HCT116 (cell line): ENCODE data around the gene AGAP1. TPM values are rescaled to one million over a fixed set of nuclear protein-coding genes. Genes with fewer than 3 reads are reported as not detected.

Experiments
- ATAC-seq: fragments of 200-7000 bp; cut with Tn5 transposase; 2 replicates; pipeline ENCODE4 v1.9.1; 2020; ENCODE audit warnings: mild to moderate bottlenecking, moderate library complexity
- BruUV-seq: library from RNA; stranded (reverse); fragments of 400-500 nt; replicated peaks from 2 replicates; lab custom pipeline; 2021; lab: Mats Ljungman, UMichigan
- CTCF ChIA-PET: fragments of 300-600 bp; sonication (Branson Sonifier 250); formaldehyde crosslinking; loops from one replicate; lab custom pipeline; 2021; ENCODE audit warnings: antibody characterized with exemption; lab: Charles Lee
- POLR2A ChIA-PET: fragments of 300-600, 350-600 bp; sonication (Branson Sonifier 250); formaldehyde crosslinking; loops from one replicate; lab custom pipeline; 2021; ENCODE audit warnings: antibody characterized with exemption; lab: Charles Lee
- RAD21 ChIA-PET, 2 experiments: fragments of 300-600 bp; sonication (Branson Sonifier 250); formaldehyde crosslinking; loops; one replicate each; lab custom pipeline; 2023; ENCODE audit warnings: low total read pairs in 2 of 2; ENCODE audit not compliant: uncharacterized antibody in 2 of 2, unreplicated experiment in 2 of 2, low non-redundant PET in 1 of 2; lab: Charles Lee
- DNase-seq: peaks from one replicate; pipeline ENCODE4 v3.0.0-alpha.2; 2010; ENCODE audit warnings: low read depth, low spot score
- H2AFZ ChIP-seq: fragments of 200-600 bp; shearing (Covaris generic), sonication (generic); 2 replicates; pipeline ENCODE4 v1.6.1; 2017; ENCODE audit warnings: low read depth, mixed run types, mixed read lengths, antibody characterized with exemption, low read length; ENCODE audit not compliant: poor library complexity, severe bottlenecking
- H3K27ac ChIP-seq: 2 replicates; pipeline ENCODE4 v1.5.1; 2012; ENCODE audit warnings: low read depth, low read length
- H3K27me3 ChIP-seq: fragments of 200-600 bp; sonication (generic); 2 replicates; pipeline ENCODE4 v1.6.1; 2016; ENCODE audit warnings: mixed run types, low read length, mixed read lengths; ENCODE audit not compliant: insufficient read depth
- H3K36me3 ChIP-seq, 2 experiments: fragments of 200-500 bp in 1 of 2; fragments of 200-600 bp in 1 of 2; sonication (Bioruptor generic) in 1 of 2; sonication (generic) in 1 of 2; 2 replicates each; pipeline versions ENCODE4 v1.5.1 to v1.6.1; 2014 to 2016; ENCODE audit warnings: low read length in 2 of 2, inconsistent platforms in 1 of 2, mixed read lengths in 1 of 2, mixed run types in 1 of 2; ENCODE audit not compliant: insufficient read depth in 2 of 2, control insufficient read depth in 1 of 2
- H3K4me1 ChIP-seq, 2 experiments: fragments of 200-600 bp in 1 of 2; sonication (generic) in 1 of 2; 2 replicates each; pipeline versions ENCODE4 v1.5.1 to v1.6.1; 2012 to 2017; ENCODE audit warnings: low read length in 2 of 2, inconsistent platforms in 1 of 2, mild to moderate bottlenecking in 1 of 2, mixed read lengths in 1 of 2, mixed run types in 1 of 2, moderate library complexity in 1 of 2; ENCODE audit not compliant: insufficient read depth in 2 of 2, control insufficient read depth in 1 of 2
- H3K4me2 ChIP-seq: fragments of 200-600 bp; sonication (generic); 2 replicates; pipeline ENCODE4 v1.6.1; 2017; ENCODE audit warnings: mixed run types, low read length, mixed read lengths
- H3K4me3 ChIP-seq, 2 experiments: fragments of 200-600 bp in 1 of 2; sonication (generic) in 1 of 2; replicated peaks in 1 of 2; 2 replicates each; pipeline ENCODE4 v1.5.1; 2011 to 2016; ENCODE audit warnings: low read length in 2 of 2, control low read depth in 1 of 2, low read depth in 1 of 2, mild to moderate bottlenecking in 1 of 2, mixed read lengths in 1 of 2, mixed run types in 1 of 2
- H3K79me2 ChIP-seq: fragments of 200-600 bp; sonication (generic); 2 replicates; pipeline ENCODE4 v1.6.1; 2017; ENCODE audit warnings: mild to moderate bottlenecking, mixed run types, low read length, moderate library complexity, mixed read lengths; ENCODE audit not compliant: insufficient read depth
- H3K9ac ChIP-seq: fragments of 200-600 bp; sonication (generic); 2 replicates; pipeline ENCODE4 v1.6.1; 2016; ENCODE audit warnings: low read length, mixed read lengths
- H3K9me2 ChIP-seq: fragments of 200-600 bp; sonication (generic), shearing (Covaris generic); 2 replicates; pipeline ENCODE4 v1.6.1; 2017; ENCODE audit warnings: mixed run types, mild to moderate bottlenecking, moderate library complexity; ENCODE audit not compliant: insufficient read depth
- H3K9me3 ChIP-seq, 2 experiments: fragments of 200-500 bp in 1 of 2; fragments of 200-600 bp in 1 of 2; sonication (Bioruptor generic) in 1 of 2; sonication (generic) in 1 of 2; 2 replicates each; pipeline ENCODE4 v1.6.1; 2014 to 2017; ENCODE audit warnings: low read length in 2 of 2, mixed read lengths in 2 of 2, inconsistent platforms in 1 of 2, low read depth in 1 of 2, mild to moderate bottlenecking in 1 of 2, mixed run types in 1 of 2, moderate library complexity in 1 of 2; ENCODE audit not compliant: control insufficient read depth in 1 of 2, insufficient read depth in 1 of 2
- H4K20me1 ChIP-seq: fragments of 200-600 bp; sonication (generic), shearing (Covaris generic); 2 replicates; pipeline ENCODE4 v1.6.1; 2017; ENCODE audit warnings: mixed run types, mild to moderate bottlenecking, moderate library complexity; ENCODE audit not compliant: insufficient read depth
- EGR1 ChIP-seq: IDR thresholded peaks from 2 replicates; pipeline ENCODE4 v1.6.1; 2012; ENCODE audit warnings: low read depth
- ELF1 ChIP-seq: IDR thresholded peaks from 2 replicates; pipeline ENCODE4 v1.6.1; 2012; ENCODE audit warnings: low read depth, borderline replicate concordance
- EZH2phosphoT487 ChIP-seq: fragments of 200-600 bp; IDR thresholded peaks from 2 replicates; pipeline ENCODE4 v1.6.1; 2018; ENCODE audit warnings: antibody characterized with exemption, borderline replicate concordance
- FOSL1 ChIP-seq: IDR thresholded peaks from 2 replicates; pipeline ENCODE4 v1.6.1; 2012; ENCODE audit warnings: low read depth
- MAX ChIP-seq: IDR thresholded peaks from 2 replicates; pipeline ENCODE4 v1.6.1; 2012
- RAD21 ChIP-seq: IDR thresholded peaks from 2 replicates; pipeline ENCODE4 v1.6.1; 2012; ENCODE audit warnings: low read depth, mild to moderate bottlenecking
- SP1 ChIP-seq: IDR thresholded peaks from 2 replicates; pipeline ENCODE4 v1.6.1; 2012; ENCODE audit warnings: low read depth
- SRF ChIP-seq: IDR thresholded peaks from 2 replicates; pipeline ENCODE4 v1.6.1; 2012; ENCODE audit warnings: low read depth
- TCF7L2 ChIP-seq: IDR thresholded peaks from 2 replicates; pipeline ENCODE4 v1.7.0; 2011; ENCODE audit warnings: borderline replicate concordance, inconsistent platforms; ENCODE audit not compliant: insufficient read depth, insufficient read length; ENCODE audit errors: extremely low read depth
- ZBTB33 ChIP-seq: IDR thresholded peaks from 2 replicates; pipeline ENCODE4 v1.6.1; 2011; ENCODE audit warnings: mild to moderate bottlenecking, low read length, moderate library complexity; ENCODE audit not compliant: insufficient replicate concordance; ENCODE audit errors: extremely low read depth
- ZFX ChIP-seq: fragments of 450-650 bp; IDR thresholded peaks from 2 replicates; pipeline ENCODE4 v1.6.1; 2017
- intact Hi-C: fragments of 100-400 bp; cut with micrococcal nuclease; formaldehyde crosslinking; loops from 2 replicates; pipeline ENCODE4 v1.10.0; 2022
- total RNA-seq: library from RNA; stranded (reverse); gene quantifications from one replicate; pipeline ENCODE4 v1.2.1, GENCODE V29; 2021; ENCODE audit not compliant: unreplicated experiment
- TF ChIP-seq, protein P1 (sequence below): IDR thresholded peaks from 2 replicates; pipeline ENCODE4 v1.6.1; 2012; ENCODE audit warnings: low read depth

AGAP1 gene
- total RNA-seq, 1 experiment from 2014 or later: 43.8 TPM

DNA sequence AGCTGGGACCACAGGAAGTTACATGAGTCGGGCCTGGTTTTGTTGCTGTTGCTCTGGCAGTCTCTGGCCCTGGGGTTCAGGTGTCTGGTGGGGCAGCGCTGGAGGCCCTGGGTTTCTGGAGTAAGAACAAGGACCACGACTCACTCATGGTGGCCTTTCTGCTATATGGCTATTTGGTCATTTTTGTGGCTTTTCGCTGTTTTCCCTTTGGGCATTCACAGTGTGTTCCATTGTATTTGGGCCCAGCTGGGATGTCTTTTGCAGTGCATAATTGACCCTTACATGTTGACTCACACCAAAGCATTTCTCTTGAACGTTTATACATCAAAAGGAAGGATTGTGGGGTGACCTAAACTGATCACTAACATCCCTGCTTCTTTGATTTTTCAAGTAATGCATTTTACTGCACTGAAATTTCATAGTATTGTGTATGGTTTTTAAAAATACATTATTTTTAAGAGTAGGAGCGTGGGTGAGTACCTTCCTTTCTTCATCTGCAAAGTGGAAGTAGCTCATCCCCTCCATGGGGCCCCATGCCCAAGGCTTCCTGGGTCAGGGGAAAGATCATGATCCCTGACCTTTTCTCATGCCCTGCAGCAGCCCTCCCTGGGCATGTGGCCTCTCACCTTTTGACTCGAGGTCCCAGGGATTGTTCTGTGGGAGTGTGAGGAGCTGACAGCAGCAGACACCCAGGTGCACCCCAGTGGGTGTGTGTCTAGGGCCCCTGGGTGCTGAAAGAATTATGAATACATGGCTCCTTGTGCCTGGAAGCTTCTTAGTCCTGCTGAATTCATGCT lies 225.5 kb downstream of the AGAP1 start:
- ChIA-PET RAD21 (no interaction called here), POLR2A (no interaction called here), CTCF (interaction anchor here (1.4 kb wide), 1 partner anchor 27 kb away, joined by 3 read pairs; no protein-coding TSS in a partner anchor)
- no TSS peak for BruUV-seq
- H3K27me3 ChIP-seq: no peaks in the 10 kb centered on the region
- H3K36me3 ChIP-seq: 0 out of 4 replicates have a peak, but pooled peaks cover 0 to 4% of the 10 kb centered on the region in 2 experiments
- intact Hi-C loops: no loop called here
- peaks cover 20% of the 10 kb centered on the region for H3K79me2 ChIP-seq
- no peak for TF ChIP-seq EZH2phosphoT487
- no peak for TF ChIP-seq EGR1
- TF ChIP-seq RAD21: no peak
- TF ChIP-seq, protein P1, sequence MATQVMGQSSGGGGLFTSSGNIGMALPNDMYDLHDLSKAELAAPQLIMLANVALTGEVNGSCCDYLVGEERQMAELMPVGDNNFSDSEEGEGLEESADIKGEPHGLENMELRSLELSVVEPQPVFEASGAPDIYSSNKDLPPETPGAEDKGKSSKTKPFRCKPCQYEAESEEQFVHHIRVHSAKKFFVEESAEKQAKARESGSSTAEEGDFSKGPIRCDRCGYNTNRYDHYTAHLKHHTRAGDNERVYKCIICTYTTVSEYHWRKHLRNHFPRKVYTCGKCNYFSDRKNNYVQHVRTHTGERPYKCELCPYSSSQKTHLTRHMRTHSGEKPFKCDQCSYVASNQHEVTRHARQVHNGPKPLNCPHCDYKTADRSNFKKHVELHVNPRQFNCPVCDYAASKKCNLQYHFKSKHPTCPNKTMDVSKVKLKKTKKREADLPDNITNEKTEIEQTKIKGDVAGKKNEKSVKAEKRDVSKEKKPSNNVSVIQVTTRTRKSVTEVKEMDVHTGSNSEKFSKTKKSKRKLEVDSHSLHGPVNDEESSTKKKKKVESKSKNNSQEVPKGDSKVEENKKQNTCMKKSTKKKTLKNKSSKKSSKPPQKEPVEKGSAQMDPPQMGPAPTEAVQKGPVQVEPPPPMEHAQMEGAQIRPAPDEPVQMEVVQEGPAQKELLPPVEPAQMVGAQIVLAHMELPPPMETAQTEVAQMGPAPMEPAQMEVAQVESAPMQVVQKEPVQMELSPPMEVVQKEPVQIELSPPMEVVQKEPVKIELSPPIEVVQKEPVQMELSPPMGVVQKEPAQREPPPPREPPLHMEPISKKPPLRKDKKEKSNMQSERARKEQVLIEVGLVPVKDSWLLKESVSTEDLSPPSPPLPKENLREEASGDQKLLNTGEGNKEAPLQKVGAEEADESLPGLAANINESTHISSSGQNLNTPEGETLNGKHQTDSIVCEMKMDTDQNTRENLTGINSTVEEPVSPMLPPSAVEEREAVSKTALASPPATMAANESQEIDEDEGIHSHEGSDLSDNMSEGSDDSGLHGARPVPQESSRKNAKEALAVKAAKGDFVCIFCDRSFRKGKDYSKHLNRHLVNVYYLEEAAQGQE: no peak
- TF ChIP-seq ZBTB33: no peak
- no peak for TF ChIP-seq ZFX
- no peak for TF ChIP-seq ELF1
- no peak for TF ChIP-seq TCF7L2
- TF ChIP-seq FOSL1: no peak
- TF ChIP-seq MAX: no peak
- TF ChIP-seq SP1: no peak
- no peak for TF ChIP-seq SRF
- H3K27ac ChIP-seq: no peak overlapping the region
- H3K4me3 ChIP-seq: no peak overlapping the region
- H3K4me2 ChIP-seq: no peak overlapping the region
- ATAC-seq (peak; percentile 36; the same call in 1 of the 2 replicates), DNase-seq (no peak)
- H3K9me2 ChIP-seq: no peaks in the 10 kb centered on the region
- peaks cover 0 to 7% of the 10 kb centered on the region in 2 experiments; a peak in 2 of 4 replicates for H3K4me1 ChIP-seq
- H3K9ac ChIP-seq: no peak overlapping the region
- 0 out of 2 replicates have a peak, but pooled peaks cover 6% of the 10 kb centered on the region for H4K20me1 ChIP-seq
- H2AFZ ChIP-seq: no peak overlapping the region
- no peaks in the 10 kb centered on the region for H3K9me3 ChIP-seq
